ENCODE measurements around the gene RIN3.

DNA sequence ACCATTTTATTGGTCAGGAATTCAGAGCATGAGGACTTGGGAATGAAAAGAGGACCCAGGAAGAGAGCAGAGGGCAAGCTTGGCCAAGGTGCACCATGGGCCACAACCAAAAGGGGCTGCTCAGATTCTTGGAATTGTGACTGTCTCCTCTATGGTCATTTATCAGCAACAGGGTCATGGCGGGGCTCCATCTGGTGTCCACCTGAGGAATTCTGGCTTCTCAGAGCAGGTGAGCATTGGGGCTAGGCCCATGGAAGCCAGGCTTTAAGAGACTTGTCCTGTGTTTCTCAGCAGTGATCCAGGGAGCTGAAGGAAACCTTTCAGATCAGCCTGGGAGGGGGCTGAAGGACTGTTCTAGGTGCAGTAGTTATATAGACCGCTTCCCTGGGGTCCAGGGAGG, 2.6 kb upstream of the RIN3 start:
- TF ChIP-seq CTCF (IDR thresholded peaks at IDR 0.05; ENCODE audit: insufficient read depth, low read depth, low read length) (no peak), EZH2 (IDR thresholded peaks at IDR 0.05; ENCODE audit: insufficient read depth, low read length) (no peak)

Data from astrocyte (in vitro differentiated cells and primary cell).